NCI-H1436 (cell line): ENCODE results near the gene AGPAT1.
A peak's percentile ranks its signal among the peaks of the same experiment; 100 is the strongest.

ENCODE experiments used
- DNase-seq: peaks from one replicate; lab custom pipeline; 2025; lab: John Stamatoyannopoulos, UW

The AGPAT1 gene

GRCh38 chr6:32168807-32169591, 6.9 kb downstream of the AGPAT1 start:
- DNase-seq, result no peak

GRCh38 chr6:32168350-32168749, 7.5 kb downstream of the AGPAT1 start:
- DNase-seq, result no peak

DNA sequence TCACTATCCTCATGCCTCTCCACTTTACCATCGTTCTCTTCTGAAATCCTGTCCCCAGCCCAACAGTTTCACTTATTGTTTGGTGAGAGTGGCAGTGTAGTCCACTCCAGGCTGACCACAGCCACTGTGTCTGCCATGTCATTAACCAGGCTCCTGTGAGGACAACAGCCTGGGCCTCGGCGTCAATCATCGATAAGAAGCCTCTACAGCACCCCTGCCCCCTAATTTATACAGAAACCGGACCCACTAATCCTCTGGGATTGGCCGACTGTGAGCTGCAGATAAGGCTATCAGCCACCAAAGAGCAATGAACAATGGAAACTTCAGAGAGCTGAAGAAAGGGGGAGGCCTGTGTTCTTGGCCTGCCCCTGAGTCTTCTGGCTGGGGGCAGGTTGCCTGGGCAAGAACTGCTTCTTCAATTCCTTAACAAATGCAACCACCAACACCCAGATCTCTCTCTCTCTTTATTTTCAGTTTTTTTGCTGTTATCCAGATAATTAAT, 8.1 kb downstream of the AGPAT1 start:
- DNase-seq, result no peak

DNA sequence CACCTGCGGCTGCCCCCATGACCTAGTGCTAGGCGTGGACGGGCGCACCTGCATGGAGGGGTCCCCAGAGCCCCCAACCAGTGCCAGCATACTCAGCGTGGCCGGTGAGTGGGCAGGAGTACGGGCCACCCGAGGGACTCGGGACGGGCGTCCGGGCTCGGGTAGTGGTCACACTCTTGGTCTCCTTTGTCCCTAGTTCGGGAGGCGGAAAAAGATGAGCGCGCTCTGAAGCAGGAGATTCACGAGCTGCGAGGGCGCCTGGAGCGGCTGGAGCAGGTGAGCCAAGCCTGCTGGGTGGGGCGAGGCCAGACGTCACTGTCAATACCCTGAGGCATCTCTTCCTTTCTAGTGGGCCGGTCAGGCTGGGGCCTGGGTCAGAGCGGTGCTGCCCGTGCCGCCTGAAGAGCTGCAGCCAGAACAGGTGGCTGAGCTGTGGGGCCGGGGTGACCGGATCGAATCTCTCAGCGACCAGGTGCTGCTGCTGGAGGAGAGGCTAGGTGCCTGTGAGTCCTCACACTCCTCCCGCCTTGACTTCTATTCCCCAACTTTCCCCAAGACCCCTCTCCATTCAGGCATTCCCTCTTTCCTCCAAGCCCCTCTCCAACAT, 8.6 kb downstream of the AGPAT1 start:
- no peak for DNase-seq

GRCh38 chr6:32166411-32167061, 9.3 kb downstream of the AGPAT1 start:
- DNase-seq, result no peak

DNA sequence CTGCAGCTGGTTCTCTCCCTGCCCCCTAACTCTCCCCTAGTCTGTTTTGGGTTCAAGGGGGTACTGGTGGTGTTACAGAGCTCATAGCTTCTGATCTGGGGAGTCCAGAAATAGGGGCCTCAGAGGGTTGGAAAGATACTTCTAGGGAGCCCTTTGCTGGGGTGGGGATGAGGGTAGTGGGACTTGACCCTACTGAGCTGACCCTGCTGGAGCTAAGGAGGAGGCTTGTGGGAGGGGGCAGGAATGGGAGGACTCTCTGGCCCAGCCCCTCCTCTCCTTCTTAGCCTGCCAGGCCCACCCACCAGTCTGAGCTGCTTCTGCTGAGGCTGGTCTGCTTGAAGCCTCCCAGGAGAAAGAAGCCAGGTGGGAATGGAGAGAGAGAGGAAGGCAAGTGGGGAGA, 11.6 kb downstream of the AGPAT1 start, which contains the start of gene EGFL8:
TSS of gene EGFL8 (plus strand) at position 301 of the 400 bp plus-strand sequence. CDS start 1,571 bp downstream, outside the sequence.
- DNase-seq, result no peak

DNA sequence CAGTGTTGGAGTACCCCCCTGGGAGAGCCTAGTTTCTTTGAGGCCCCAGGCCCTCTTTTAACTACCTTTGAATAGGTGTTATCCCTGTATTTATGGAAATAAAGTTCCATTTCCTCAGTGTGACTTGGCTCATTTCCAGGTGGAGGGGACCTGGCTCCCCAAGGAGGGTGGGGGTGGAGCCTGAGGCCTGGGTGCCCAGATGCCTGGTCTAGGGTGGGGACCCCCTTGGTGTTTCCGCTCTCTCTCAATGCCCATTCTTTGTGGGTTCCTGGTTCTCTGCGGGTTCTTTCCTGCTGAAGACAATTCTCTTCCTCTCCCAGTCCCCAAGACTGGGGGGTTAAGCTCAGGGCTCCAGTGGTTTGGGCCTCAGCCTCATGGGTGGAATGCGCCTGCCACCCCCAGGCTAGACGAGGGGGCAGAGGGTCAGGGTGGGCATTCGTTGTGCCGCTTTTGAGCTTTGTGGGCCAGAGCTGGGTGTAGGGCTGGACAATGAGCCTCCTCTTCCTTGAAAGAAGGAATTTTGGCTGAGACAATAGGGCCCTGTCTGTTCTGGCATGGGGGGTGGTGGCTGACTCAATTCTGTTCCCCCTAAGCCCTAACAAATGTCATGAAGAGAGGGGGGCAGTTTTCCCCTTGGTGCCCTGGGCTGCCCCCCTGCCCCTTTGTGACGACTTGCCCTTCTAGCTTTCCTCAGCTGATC, 12.2 kb downstream of the AGPAT1 start:
- no peak for DNase-seq

DNA sequence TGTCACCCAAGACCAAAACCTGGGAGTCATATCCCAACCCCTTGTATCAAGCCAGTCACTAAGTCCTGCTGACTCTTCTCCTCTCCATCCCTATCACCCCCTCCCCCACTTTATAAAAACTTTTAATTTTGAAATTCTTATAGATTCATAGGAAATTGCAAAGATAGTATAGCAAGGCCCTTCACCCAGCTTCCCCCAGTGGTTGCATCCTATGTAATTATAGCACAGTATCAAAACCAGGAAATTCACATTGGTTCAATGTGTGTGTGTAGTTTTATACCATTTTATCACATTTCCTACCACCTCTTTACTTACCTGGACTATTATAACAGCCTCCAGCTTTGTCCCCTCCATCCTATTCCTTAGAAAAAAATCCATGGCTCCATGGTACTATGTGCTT, 17.8 kb downstream of the AGPAT1 start:
- no peak for DNase-seq

DNA sequence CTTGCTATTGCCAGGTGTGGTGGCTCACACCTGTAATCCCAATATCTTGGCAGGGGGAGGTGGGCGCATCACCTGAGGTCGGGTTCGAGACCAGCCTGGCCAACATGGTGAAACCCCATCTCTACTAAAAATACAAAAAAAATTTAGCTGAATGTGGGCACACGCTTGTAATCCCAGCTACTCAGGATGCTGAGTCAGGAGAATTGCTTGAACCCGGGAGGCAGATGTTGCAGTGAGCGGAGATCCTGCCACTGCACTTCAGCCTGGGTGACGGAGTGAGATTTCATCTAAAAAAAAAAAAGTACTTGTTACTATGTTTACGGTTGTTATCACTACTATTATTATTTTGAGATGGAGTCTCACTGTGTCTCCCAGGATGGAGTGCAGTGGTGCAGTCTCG, 19.0 kb downstream of the AGPAT1 start:
- no peak for DNase-seq

DNA sequence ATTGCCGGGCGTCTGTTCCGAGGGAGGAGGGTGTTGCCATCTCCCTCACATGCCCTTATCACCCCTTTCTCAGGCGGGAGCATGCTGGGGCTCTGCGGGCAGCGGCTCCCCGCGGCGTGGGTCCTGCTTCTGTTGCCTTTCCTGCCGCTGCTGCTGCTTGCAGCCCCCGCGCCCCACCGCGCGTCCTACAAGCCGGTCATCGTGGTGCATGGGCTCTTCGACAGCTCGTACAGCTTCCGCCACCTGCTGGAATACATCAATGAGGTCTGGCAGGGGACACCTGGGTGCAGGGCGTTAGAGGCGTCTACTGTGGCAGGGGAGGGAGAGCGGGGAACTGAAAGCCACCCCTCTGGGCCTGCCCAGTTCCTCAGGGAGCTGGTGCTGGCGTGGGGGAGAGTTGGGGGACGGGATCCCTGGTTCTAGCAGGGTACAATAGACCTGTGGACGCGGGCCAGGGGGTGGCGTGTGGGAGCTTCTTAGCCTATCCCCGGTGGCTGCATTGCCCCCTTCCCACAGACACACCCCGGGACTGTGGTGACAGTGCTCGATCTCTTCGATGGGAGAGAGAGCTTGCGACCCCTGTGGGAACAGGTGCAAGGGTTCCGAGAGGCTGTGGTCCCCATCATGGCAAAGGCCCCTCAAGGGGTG, 21.2 kb downstream of the AGPAT1 start:
- DNase-seq, result peak; percentile 61

- DNase-seq, result peak; percentile 83
Measured at GRCh38 chr6:32153564-32154513, 22.0 kb downstream of the AGPAT1 start, which contains the start of gene PPT2. PPT2 (plus strand) TSS chr6:32154141; CDS start chr6:32154595, 454 bp downstream.

GRCh38 chr6:32152769-32153563, 22.9 kb downstream of the AGPAT1 start:
- no peak for DNase-seq

GRCh38 chr6:32151863-32152768, 23.8 kb downstream of the AGPAT1 start, which contains the start of gene PRRT1:
PRRT1 (minus strand) TSS chr6:32151939; CDS start chr6:32151827, 112 bp downstream.
- no peak for DNase-seq

DNA sequence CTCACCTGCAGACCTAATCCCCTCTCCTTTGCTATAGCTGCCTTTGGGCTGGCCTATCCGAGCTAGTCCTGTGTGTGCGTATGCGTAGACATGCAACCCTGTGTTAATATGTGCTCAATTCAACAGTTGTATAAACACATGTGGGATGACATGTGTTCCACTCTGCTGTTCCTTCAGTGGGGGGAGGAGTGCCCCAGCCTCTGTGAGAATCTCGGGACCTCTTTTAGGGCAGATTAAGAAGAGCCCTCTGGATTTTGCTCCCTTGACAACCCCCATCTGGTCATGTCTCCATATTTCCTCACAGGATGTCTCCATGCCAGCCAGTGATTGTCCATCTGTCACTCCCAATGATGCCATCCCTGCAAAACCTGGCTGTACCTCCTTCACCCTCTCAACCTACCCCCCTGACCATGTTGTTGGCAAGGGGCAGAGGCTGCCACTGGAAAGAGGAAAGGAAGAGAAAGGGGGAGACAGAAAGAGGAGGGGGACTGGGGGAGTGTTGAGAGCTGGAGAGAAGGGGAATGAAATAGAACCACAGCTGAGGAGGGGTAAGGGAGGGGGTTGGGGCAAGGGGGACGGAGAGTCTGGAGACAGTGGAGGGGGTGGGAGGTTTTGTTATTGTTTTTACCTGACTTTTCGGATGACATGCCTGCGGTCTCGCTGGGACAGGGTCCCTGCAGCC, 24.6 kb downstream of the AGPAT1 start:
- DNase-seq, result no peak

DNA sequence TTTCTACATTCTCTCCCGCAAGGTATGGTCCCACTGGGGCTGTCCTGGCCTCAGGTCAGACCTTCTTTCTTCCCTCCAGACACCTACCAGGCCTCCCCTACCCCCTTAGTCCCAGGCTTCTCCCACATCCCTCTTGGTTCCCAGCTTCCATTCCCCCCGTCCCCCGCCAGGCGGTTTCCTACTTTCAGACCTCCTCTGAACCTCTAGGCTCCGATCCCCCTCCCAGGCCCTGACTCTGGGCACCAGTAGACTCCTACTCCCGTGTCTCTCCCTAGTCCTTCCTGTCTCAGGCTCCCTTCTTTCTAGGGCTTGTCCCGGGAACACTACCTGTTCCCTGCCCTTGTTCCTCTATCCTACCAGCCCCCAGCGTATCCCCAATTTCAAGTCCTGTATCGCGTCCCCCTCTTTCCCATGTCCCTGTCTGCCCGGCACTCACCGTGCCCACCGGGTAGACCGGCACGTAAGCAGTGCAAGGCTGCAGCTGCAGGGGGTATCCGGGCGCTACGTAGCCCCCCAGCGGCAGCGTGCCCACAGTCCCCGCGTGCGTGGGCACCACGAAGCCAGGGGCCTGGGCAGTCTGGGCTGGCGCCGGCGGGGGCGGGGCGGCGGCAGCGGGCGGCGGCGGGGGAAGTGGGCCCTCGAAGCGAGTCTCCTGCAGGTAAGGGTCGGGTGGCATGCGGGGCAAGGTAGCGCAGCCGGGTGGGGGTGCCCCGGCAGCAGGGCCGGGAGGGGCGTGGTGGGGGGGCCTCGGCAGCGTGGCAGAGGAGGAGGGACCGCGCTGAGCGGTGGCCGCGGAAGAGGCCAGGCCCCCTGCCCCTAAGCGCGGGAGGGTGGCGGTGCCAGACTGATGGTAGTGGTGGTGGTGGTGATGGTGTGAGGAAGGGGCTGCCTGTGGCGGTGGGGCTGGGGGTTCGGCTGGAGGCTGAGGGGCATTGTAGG, 25.7 kb downstream of the AGPAT1 start:
- DNase-seq, result no peak

GRCh38 chr6:32149092-32149755, 26.7 kb downstream of the AGPAT1 start:
- no peak for DNase-seq
